ENCODE data around the gene RAB38.

DNA sequence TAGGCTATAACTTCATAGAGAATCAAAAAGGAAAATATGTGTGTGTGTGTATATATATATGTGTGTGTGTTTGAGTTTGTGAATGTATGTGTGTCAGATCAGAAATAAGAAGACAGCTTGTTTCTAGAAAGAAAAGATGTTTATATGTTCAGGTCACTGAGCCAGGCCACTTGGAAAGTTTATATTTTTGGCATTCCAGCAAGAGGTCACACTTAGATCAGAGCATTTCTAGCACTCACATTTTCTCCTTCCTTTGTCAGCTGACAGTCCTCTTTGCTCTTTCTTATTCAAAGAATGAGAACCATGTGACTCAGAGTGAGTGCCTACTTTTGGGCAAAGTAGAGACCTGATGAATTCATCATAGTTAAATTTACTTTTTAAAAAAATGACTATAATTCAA is 22.9 kb downstream of the RAB38 start:
- TF ChIP-seq, protein P1, sequence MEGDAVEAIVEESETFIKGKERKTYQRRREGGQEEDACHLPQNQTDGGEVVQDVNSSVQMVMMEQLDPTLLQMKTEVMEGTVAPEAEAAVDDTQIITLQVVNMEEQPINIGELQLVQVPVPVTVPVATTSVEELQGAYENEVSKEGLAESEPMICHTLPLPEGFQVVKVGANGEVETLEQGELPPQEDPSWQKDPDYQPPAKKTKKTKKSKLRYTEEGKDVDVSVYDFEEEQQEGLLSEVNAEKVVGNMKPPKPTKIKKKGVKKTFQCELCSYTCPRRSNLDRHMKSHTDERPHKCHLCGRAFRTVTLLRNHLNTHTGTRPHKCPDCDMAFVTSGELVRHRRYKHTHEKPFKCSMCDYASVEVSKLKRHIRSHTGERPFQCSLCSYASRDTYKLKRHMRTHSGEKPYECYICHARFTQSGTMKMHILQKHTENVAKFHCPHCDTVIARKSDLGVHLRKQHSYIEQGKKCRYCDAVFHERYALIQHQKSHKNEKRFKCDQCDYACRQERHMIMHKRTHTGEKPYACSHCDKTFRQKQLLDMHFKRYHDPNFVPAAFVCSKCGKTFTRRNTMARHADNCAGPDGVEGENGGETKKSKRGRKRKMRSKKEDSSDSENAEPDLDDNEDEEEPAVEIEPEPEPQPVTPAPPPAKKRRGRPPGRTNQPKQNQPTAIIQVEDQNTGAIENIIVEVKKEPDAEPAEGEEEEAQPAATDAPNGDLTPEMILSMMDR (IDR thresholded peaks at IDR 0.05; ENCODE audit: insufficient read depth, low read length): no peak
- TF ChIP-seq POLR2AphosphoS5 (IDR thresholded peaks at IDR 0.05; ENCODE audit: low read depth): no peak
- no peak for TF ChIP-seq SPI1 (IDR thresholded peaks at IDR 0.05; ENCODE audit: borderline replicate concordance, low read depth)
